ENCODE results near the gene HECTD3.
"Not testable (repeated sequence)": the region's sequence is repeated elsewhere in the genome, so short reads cannot be mapped to it uniquely, and the experiment has no call there.

Gene HECTD3

DNA sequence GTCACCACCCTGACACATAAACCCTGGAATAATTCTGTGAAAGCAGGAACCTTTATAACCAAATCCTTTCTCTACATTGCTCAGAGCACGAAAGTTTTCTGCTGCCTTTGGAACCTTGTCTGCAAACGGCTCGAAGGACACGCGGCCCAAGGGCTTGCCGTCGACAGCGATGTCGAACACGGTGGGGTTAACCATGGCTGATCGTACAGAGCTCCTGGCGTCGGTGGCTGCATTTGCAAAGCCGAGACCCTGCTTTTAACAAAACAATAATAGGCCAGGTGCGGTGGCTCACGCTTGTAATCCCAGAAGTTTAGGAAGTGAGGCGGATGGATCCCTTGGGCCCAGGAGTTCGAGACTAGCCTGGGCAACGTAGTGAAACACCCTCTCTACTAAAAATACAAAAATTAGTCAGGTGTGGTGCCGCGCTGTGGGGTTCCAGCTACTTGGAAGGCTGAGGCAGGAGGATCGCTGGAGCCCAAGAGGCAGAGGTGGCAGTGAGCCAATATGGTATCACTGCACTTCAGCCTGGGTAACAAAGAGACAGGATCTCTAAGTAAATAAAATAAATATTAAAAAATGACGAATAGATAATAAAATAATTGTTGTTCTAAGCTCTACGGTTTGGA is 22.5 kb downstream of the HECTD3 start:
- no peak for DNase-seq (ENCODE audit: low read depth)

DNA sequence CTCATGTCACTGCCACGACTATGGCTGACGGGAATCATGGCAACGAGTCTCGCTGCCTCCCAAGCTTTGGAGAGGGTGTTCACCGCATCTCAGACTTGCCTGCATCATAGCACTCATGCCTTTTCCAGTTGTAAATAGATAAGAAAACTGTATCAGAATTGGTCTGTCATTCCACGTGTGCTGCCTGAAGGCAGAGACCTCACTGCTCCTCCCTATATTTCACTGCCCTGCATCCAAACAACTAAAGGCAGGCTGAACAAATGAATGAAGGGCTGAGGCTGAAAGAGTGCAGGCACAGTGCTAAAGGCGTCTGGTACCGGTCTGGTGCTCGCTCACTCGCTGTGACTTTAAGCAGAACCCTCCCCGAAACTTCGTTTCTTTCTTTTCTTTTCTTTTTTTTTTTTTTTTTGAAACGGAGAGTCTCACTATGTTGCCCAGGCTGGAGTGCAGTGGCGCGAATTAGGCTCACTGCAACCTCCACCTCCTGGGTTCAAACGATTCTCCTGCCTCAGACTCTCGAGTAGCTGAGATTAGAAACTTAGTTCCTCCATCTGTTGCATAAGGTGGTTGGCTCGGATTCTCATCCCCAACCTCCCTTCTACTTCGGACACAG is 25.3 kb downstream of the HECTD3 start:
- DNase-seq (ENCODE audit: low read depth): no peak

DNA sequence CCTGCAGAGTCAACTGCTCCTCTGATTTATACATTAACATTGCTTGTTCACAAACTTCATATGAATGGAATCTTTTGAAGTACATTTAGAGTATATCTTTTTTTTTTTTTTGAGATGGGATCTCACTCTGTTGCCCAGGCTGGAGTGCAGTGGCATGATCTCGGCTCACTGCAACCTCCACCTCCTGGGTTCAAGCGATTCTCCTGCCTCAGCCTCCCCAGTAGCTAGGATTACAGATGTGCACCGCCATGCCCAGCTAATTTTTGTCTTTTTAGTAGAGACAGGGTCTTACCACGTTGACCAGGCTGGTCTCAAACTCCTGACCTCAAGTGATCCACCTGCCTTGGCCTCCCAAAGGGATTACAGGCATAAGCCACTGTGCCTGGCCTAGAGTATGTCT is 33.8 kb downstream of the HECTD3 start:
- not testable (repeated sequence) for DNase-seq (ENCODE audit: low read depth)

DNA sequence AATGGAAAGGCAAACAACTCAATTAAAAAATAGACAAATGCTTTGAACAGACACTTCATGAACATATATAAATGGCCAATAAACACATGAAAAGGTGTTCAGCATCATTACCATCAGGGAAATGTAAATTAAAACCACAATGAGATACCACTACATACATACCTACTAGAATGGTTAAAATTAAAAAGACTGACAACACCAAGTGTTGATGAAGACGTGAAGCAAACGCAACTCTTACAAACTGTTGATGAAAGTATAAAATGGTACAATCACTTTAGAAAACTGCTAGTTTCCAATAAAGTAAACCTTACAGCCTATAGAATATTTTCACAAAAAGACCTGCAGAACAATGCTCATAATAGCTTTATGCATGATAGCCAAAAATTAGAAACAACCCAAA is 34.9 kb downstream of the HECTD3 start:
- DNase-seq (ENCODE audit: low read depth): no peak

DNA sequence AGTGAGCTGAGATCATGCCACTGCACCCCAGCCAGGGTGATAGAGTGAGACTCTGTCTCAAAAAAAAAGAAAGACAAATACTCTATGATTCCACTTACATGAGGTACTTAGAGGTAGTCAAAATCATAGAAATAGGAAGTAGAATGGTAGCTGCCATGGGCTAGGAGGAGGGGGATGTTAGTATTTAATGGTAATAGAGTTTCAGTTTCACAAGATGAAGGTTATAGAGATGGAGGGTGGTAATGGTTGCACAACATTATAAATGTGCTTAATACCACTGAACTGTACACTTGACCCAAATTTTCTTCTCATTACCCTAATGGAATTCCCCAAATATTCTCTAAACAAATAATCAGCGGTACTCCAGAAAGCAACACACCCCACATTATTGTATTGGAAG is 37.5 kb downstream of the HECTD3 start:
- no peak for DNase-seq (ENCODE audit: low read depth)

DNA sequence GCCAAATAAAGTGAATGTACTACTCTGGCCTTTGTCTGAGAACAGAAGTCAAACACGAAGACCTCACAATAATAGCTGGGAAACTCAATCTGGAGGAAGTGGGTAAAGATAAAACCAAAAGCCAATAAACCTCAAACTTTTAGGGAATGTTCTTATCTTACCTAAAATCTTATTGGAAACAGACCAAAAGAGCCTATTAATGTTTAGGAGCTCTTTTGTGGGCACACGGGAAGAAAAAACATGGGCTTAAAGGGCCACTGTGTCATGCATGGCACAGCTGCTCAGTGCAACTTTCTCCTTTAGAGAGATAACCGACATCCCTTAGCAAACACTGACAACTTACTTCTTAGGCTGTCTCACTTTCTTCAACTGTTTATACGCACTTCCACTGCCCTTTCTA is 40.8 kb downstream of the HECTD3 start:
- no peak for DNase-seq (ENCODE audit: low read depth)

DNA sequence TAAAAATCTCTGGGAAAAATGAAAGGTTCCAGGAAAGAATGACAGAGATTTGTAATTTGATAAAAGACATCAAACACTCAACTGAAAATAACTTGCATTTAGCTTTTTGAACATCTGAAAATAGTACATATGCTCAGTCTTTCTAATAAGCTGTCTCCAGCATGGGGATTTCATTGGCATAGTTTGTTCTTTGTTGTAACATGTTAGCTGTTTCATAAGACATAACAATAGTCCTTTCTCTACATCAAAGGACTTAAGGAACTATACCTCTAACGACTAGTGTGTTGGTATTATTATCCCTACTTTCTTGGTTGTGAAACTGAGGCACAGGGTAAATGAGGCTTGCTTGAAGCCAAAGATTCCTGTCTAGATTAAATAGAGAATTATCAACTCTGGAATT is 46.7 kb downstream of the HECTD3 start:
- DNase-seq (ENCODE audit: low read depth): no peak

DNA sequence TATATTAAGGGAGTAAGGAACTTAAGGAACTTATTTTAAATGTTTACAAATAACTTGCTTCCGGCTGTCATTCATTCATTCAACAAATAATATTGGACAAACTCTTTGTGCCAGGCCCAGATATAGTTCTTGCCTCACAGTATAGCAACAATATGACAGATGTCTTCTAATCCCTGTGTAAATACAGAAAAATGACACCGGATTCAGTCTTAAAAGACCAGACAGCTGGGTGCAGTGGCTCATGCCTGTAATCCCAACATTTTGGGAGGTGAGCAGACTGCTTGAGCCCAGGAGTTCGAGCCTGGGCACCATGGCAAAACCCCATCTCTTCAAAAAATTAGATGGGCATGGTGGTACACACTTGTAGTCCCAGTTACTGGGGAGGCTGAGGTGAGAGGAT is 48.4 kb downstream of the HECTD3 start:
- no peak for DNase-seq (ENCODE audit: low read depth)

DNA sequence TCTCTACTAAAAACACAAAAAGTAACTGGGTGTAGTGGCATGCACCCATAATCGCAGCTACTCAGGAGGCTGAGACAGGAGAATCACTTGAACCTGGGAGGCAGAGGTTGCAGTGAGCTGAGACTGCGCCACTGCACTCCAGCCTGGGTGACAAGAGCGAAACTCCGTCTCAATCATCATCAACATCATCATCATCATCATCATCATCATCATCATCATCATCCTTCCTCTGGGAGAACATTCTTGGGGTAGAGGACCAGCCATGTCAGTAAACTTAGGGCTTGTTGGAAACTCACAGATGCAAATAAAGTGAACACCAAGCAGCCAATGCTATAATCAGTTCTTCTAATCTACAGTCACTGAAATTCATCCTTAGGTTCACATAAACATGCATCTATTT is 49.1 kb downstream of the HECTD3 start:
- DNase-seq (ENCODE audit: low read depth): not testable (repeated sequence)

DNA sequence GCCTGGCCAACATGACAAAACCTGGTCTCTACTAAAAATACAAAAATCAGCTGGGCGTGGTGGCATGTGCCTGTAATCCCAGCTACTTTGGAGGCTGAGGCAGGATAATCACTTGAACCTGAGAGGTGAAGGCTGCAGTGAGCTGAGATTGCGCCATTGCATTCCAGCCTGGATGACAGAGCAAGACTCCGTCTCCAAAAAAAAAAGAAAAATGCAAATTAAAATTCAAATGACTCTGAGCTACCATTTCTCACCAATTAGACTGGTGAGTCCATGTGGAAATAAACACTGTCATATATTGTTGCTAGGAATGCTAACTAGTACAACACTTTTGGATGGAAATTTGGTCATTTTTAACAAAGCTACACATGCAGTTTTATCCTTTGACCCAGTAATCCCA is 53.6 kb downstream of the HECTD3 start:
- DNase-seq (ENCODE audit: low read depth): not testable (repeated sequence)

DNA sequence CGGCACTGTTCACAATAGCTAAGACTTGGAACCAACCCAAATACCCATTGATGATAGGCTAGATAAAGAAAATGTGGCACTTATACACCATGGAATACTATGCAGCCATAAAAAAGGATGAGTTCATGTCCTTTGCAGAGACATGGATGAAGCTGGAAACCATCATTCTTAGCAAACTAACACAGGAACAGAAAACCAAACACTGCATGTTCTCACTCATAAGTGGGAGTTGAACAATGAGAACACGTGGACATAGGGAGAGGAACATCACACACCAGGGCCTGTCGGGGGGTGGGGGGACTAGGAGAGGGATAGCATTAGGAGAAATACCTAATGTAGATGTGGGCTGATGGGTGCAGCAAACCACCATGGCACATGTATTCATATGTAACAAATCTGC is 55.0 kb downstream of the HECTD3 start:
- not testable (repeated sequence) for DNase-seq (ENCODE audit: low read depth)

Data from T follicular helper cell (primary cell).